WERI-Rb-1 (cell line): ENCODE measurements around the gene GPN1.
"Not testable (repeated sequence)": the region's sequence is repeated elsewhere in the genome, so short reads cannot be mapped to it uniquely, and the experiment has no call there.

ENCODE experiments used
- DNase-seq: peaks from one replicate; pipeline ENCODE4 v3.0.0-alpha.2; 2020
- H3K27ac ChIP-seq: fragments of 250-450 bp; sonication (Bioruptor Pico); 2 replicates; pipeline ENCODE4 v1.5.1; 2020; ENCODE audit warnings: mild to moderate bottlenecking, moderate library complexity
- H3K27me3 ChIP-seq: fragments of 250-450 bp; sonication (Bioruptor Pico); 2 replicates; pipeline ENCODE4 v1.5.1; 2021; ENCODE audit warnings: mild to moderate bottlenecking, low read depth, moderate library complexity; ENCODE audit not compliant: insufficient read depth, severe bottlenecking
- H3K36me3 ChIP-seq: fragments of 250-450 bp; sonication (Bioruptor Pico); 2 replicates; pipeline ENCODE4 v1.5.1; 2020; ENCODE audit warnings: mild to moderate bottlenecking, moderate library complexity
- H3K4me3 ChIP-seq: 2 replicates; pipeline ENCODE4 v1.5.1; 2011; ENCODE audit warnings: low read depth, mild to moderate bottlenecking, control low read depth, low read length
- H3K9me3 ChIP-seq: fragments of 250-450 bp; sonication (Bioruptor Pico); 2 replicates; pipeline ENCODE4 v1.5.1; 2021; ENCODE audit warnings: mild to moderate bottlenecking, moderate library complexity; ENCODE audit not compliant: severe bottlenecking
- CTCF ChIP-seq: IDR thresholded peaks from 2 replicates; pipeline ENCODE4 v1.5.1; 2011; ENCODE audit warnings: low read depth, mild to moderate bottlenecking, control low read depth, inconsistent platforms, low read length

Gene GPN1

GRCh38 chr2:27672723-27673486, 44.1 kb downstream of the GPN1 start:
- H3K27me3 ChIP-seq = no peaks in the 10 kb centered on the region
- no peak for TF ChIP-seq CTCF
- peaks cover 85% of the 10 kb centered on the region for H3K36me3 ChIP-seq
- no peak for DNase-seq
- H3K9me3 ChIP-seq = no peaks in the 10 kb centered on the region
- no peak overlapping the region for H3K27ac ChIP-seq
- H3K4me3 ChIP-seq = no peak overlapping the region

GRCh38 chr2:27680571-27680970, 51.7 kb downstream of the GPN1 start:
- H3K9me3 ChIP-seq = no peaks in the 10 kb centered on the region
- no peaks in the 10 kb centered on the region for H3K27me3 ChIP-seq
- no peak overlapping the region for H3K4me3 ChIP-seq
- no peak for DNase-seq
- no peak for TF ChIP-seq CTCF
- H3K27ac ChIP-seq = no peak overlapping the region
- H3K36me3 ChIP-seq = peaks cover 65% of the 10 kb centered on the region

- TF ChIP-seq CTCF = no peak
- Histone ChIP-seq H3K36me3 (peaks cover 64% of the 10 kb centered on the region), H3K27ac (no peak overlapping the region), H3K27me3 (no peaks in the 10 kb centered on the region), H3K9me3 (no peaks in the 10 kb centered on the region), H3K4me3 (no peak overlapping the region)
- DNase-seq = no peak
Measured at GRCh38 chr2:27681841-27682240, 53.0 kb downstream of the GPN1 start.

GRCh38 chr2:27682334-27682771, 53.5 kb downstream of the GPN1 start:
- not testable (repeated sequence) for DNase-seq, H3K4me3 ChIP-seq, H3K27me3 ChIP-seq, H3K27ac ChIP-seq, H3K9me3 ChIP-seq
- peaks cover 64% of the 10 kb centered on the region for H3K36me3 ChIP-seq

- no peaks in the 10 kb centered on the region for H3K9me3 ChIP-seq
- peak; percentile 91 for TF ChIP-seq CTCF
- H3K27ac ChIP-seq = no peak overlapping the region
- H3K36me3 ChIP-seq = peaks cover 60% of the 10 kb centered on the region
- peak; percentile 90 for DNase-seq
- H3K27me3 ChIP-seq = no peaks in the 10 kb centered on the region
- no peak overlapping the region for H3K4me3 ChIP-seq
Measured at GRCh38 chr2:27683390-27684071, 54.7 kb downstream of the GPN1 start.

GRCh38 chr2:27685006-27685405, 56.2 kb downstream of the GPN1 start:
- not testable (repeated sequence) for H3K27ac ChIP-seq, H3K4me3 ChIP-seq, H3K27me3 ChIP-seq, H3K9me3 ChIP-seq, DNase-seq
- H3K36me3 ChIP-seq = peaks cover 48% of the 10 kb centered on the region
